ENCODE results near the gene ENPP1. TPM values are rescaled to one million over a fixed set of nuclear protein-coding genes. Genes with fewer than 3 reads are reported as not detected.

The ENPP1 gene
- polyA plus RNA-seq, 1 of the 3 experiments (the other 2 are of a cell fraction), result not detected

DNA sequence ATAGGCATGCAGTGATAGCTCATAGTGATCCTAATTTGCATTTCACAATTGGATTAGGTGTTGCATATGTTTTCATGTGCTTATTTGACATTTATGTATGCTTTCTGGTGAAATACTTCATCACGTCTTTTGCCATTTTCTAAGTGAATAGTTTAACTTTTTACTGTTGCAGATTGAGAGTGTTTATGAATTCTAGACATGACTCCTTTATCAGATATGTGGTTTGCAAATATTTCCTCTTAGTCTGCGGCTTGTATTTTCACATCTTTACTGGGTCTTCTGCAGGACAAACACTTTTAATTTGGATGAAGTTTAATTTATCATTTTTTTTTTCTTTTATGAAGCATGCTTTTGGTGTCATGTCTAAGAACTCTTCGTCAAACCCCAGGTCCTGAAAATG is 104.1 kb downstream of the ENPP1 start:
- Histone ChIP-seq H3K4me3 (ENCODE audit: low read depth in 2 of 2, low read length in 1 of 2) (no peak overlapping the region), H3F3A (replicated peaks; ENCODE audit: insufficient read depth) (peaks cover 4% of the 10 kb centered on the region), H4K20me1 (ENCODE audit: insufficient read depth) (no peaks in the 10 kb centered on the region), H3K36me3 (replicated peaks in 1 of 2; ENCODE audit: control insufficient read depth in 1 of 2, insufficient read depth in 2 of 2, low read length in 1 of 2) (no peaks in the 10 kb centered on the region), H3K79me2 (ENCODE audit: insufficient read depth) (no peaks in the 10 kb centered on the region), H3K4me1 (ENCODE audit: control insufficient read depth in 1 of 2, insufficient read depth in 2 of 2, low read depth in 1 of 2, low read length in 1 of 2) (no peaks in the 10 kb centered on the region), H3K9me3 (no peaks in the 10 kb centered on the region), H3K4me2 (no peak overlapping the region), H2AFZ (ENCODE audit: low read depth) (no peak overlapping the region), H3K9ac (no peak overlapping the region), H3K27me3 (ENCODE audit: insufficient read depth) (peaks cover 51% of the 10 kb centered on the region), H3K27ac (ENCODE audit: low read depth in 2 of 2, low read length in 1 of 2) (no peak overlapping the region), H3K9me2 (no peaks in the 10 kb centered on the region)
- TF ChIP-seq RFX5 (IDR thresholded peaks at IDR 0.05; ENCODE audit: low read length) (no peak), RCOR1 (IDR thresholded peaks at IDR 0.05; ENCODE audit: low read length) (no peak), GATA2 (CRISPR knock-in tag; IDR thresholded peaks at IDR 0.05) (no peak), TCF12 (IDR thresholded peaks at IDR 0.05) (no peak), FOXM1 (IDR thresholded peaks at IDR 0.05; ENCODE audit: low read depth) (no peak), TAF1 (IDR thresholded peaks at IDR 0.05; ENCODE audit: borderline replicate concordance, low read depth, low read length) (no peak), RXRA (IDR thresholded peaks at IDR 0.05; ENCODE audit: borderline replicate concordance, low read depth) (no peak)
- TF ChIP-seq, protein P1, sequence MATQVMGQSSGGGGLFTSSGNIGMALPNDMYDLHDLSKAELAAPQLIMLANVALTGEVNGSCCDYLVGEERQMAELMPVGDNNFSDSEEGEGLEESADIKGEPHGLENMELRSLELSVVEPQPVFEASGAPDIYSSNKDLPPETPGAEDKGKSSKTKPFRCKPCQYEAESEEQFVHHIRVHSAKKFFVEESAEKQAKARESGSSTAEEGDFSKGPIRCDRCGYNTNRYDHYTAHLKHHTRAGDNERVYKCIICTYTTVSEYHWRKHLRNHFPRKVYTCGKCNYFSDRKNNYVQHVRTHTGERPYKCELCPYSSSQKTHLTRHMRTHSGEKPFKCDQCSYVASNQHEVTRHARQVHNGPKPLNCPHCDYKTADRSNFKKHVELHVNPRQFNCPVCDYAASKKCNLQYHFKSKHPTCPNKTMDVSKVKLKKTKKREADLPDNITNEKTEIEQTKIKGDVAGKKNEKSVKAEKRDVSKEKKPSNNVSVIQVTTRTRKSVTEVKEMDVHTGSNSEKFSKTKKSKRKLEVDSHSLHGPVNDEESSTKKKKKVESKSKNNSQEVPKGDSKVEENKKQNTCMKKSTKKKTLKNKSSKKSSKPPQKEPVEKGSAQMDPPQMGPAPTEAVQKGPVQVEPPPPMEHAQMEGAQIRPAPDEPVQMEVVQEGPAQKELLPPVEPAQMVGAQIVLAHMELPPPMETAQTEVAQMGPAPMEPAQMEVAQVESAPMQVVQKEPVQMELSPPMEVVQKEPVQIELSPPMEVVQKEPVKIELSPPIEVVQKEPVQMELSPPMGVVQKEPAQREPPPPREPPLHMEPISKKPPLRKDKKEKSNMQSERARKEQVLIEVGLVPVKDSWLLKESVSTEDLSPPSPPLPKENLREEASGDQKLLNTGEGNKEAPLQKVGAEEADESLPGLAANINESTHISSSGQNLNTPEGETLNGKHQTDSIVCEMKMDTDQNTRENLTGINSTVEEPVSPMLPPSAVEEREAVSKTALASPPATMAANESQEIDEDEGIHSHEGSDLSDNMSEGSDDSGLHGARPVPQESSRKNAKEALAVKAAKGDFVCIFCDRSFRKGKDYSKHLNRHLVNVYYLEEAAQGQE (IDR thresholded peaks at IDR 0.05; ENCODE audit: low read depth, low read length), result no peak
- TF ChIP-seq, protein P2, sequence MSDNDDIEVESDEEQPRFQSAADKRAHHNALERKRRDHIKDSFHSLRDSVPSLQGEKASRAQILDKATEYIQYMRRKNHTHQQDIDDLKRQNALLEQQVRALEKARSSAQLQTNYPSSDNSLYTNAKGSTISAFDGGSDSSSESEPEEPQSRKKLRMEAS (IDR thresholded peaks at IDR 0.05; ENCODE audit: low read depth), result no peak
- ChIA-PET CTCF (no interaction called here), POLR2A (no interaction called here)
- WGBS (ENCODE audit: low lambda C conversion rate), result 18% methylated on average over 3 of the region's 3 CpGs
- DNase-seq, result no peak

DNA sequence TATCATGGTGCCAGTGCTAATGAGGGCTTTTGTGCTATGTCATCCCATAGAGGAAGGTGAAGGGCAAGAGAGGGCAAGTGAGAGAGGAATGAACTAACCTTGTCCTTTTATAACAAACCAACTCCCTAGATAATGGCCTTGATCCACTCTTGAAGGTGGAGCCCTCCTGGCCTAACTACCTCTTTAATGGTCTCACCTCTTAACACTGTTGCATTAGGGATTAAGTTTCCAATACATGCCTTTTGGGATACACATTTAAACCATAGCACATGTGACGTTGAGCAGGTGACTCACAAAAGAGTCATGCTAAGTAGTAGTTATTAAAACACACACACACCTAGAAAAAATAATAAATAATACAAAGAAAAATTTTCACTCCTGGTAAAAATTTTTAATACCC is 106.4 kb downstream of the ENPP1 start:
- no peaks in the 10 kb centered on the region for H4K20me1 ChIP-seq (ENCODE audit: insufficient read depth)
- H3K9ac ChIP-seq, result no peak overlapping the region
- ChIA-PET CTCF (interaction anchor here (0.8 to 2.9 kb wide), 8 partner anchors 11 to 306 kb away, joined by 3 to 30 read pairs (median 4); no protein-coding TSS in a partner anchor), POLR2A (no interaction called here)
- WGBS (ENCODE audit: low lambda C conversion rate), result 4% methylated on average over 1 of the region's 1 CpG
- no peaks in the 10 kb centered on the region for H3K9me2 ChIP-seq
- peaks cover 4% of the 10 kb centered on the region for H3F3A ChIP-seq (replicated peaks; ENCODE audit: insufficient read depth)
- H3K79me2 ChIP-seq (ENCODE audit: insufficient read depth), result no peaks in the 10 kb centered on the region
- peaks cover 30% of the 10 kb centered on the region for H3K27me3 ChIP-seq (ENCODE audit: insufficient read depth)
- no peak overlapping the region for H3K4me3 ChIP-seq (ENCODE audit: low read depth in 2 of 2, low read length in 1 of 2)
- no peak overlapping the region for H3K27ac ChIP-seq (ENCODE audit: low read depth in 2 of 2, low read length in 1 of 2)
- no peaks in the 10 kb centered on the region for H3K9me3 ChIP-seq
- TF ChIP-seq TEAD4 (IDR thresholded peaks at IDR 0.05; ENCODE audit: borderline replicate concordance, insufficient read depth) (no peak), GABPA (IDR thresholded peaks at IDR 0.05; ENCODE audit: low read depth) (no peak), NFIC (IDR thresholded peaks at IDR 0.05; ENCODE audit: borderline replicate concordance) (no peak), JUND (IDR thresholded peaks at IDR 0.05) (no peak), TAF1 (IDR thresholded peaks at IDR 0.05; ENCODE audit: borderline replicate concordance, low read depth, low read length) (no peak), MXI1 (IDR thresholded peaks at IDR 0.05; ENCODE audit: low read depth, low read length) (no peak), TCF12 (IDR thresholded peaks at IDR 0.05) (no peak)
- no peaks in the 10 kb centered on the region for H3K36me3 ChIP-seq (replicated peaks in 1 of 2; ENCODE audit: control insufficient read depth in 1 of 2, insufficient read depth in 2 of 2, low read length in 1 of 2)
- H2AFZ ChIP-seq (ENCODE audit: low read depth), result no peak overlapping the region
- DNase-seq, result no peak
- H3K4me1 ChIP-seq (ENCODE audit: control insufficient read depth in 1 of 2, insufficient read depth in 2 of 2, low read depth in 1 of 2, low read length in 1 of 2), result no peaks in the 10 kb centered on the region
- no peak overlapping the region for H3K4me2 ChIP-seq

Data from SK-N-SH (cell line).